Skeletal muscle tissue (tissue), 4 donors: ENCODE results near the gene MAD1L1. TPM values are rescaled to one million over a fixed set of nuclear protein-coding genes. Genes with fewer than 3 reads are reported as not detected.

Source experiments
- H3K27ac ChIP-seq: one replicate; pipeline ENCODE4 v1.7.0; 2013; ENCODE audit warnings: mild to moderate bottlenecking, low read depth, low read length, inconsistent platforms
- H3K27me3 ChIP-seq, 3 donors: one replicate each; pipeline ENCODE4 v1.7.0; 2013; ENCODE audit warnings: low read length in 3 of 3; ENCODE audit not compliant: control insufficient read depth in 3 of 3, insufficient read depth in 3 of 3
- H3K36me3 ChIP-seq, 3 donors: one replicate each; pipeline ENCODE4 v1.7.0; 2013; ENCODE audit warnings: low read length in 3 of 3; ENCODE audit not compliant: control insufficient read depth in 3 of 3, insufficient read depth in 3 of 3
- H3K4me1 ChIP-seq, 3 donors: one replicate each; pipeline ENCODE4 v1.7.0; 2013; ENCODE audit warnings: low read length in 3 of 3, mild to moderate bottlenecking in 3 of 3; ENCODE audit not compliant: control insufficient read depth in 3 of 3, insufficient read depth in 3 of 3
- H3K4me3 ChIP-seq, 3 donors: one replicate each; pipeline ENCODE4 v1.7.0; 2013; ENCODE audit warnings: low read length in 3 of 3
- H3K9ac ChIP-seq, 3 donors: one replicate each; pipeline ENCODE4 v1.7.0; 2013; ENCODE audit warnings: low read length in 3 of 3, mild to moderate bottlenecking in 3 of 3, moderate library complexity in 2 of 3, low read depth in 1 of 3
- H3K9me3 ChIP-seq, 3 donors: one replicate each; pipeline ENCODE4 v1.7.0; 2013; ENCODE audit warnings: low read length in 3 of 3; ENCODE audit not compliant: control insufficient read depth in 3 of 3
- total RNA-seq: library from RNA; depleted of rRNA; stranded (reverse); fragments of >200 nt; gene quantifications from one replicate; pipeline ENCODE4 v1.2.3, GENCODE V29; 2014
- donor health status: Osteomylitis.

MAD1L1 gene
- total RNA-seq, 1 donor from 2014 or later, result 42.3 TPM

- Histone ChIP-seq H3K36me3 (no peaks in the 10 kb centered on the region), H3K4me3 (no peak overlapping the region), H3K4me1 (peaks cover 5 to 13% (median 8%) of the 10 kb centered on the region in 3 donors), H3K27ac (no peak overlapping the region), H3K27me3 (no peaks in the 10 kb centered on the region), H3K9me3 (no peaks in the 10 kb centered on the region), H3K9ac (no peak overlapping the region)
Observed at GRCh38 chr7:1940863-1941262, 291.9 kb downstream of the MAD1L1 start.

- H3K36me3 ChIP-seq, result no peaks in the 10 kb centered on the region
- no peak overlapping the region for H3K27ac ChIP-seq
- no peaks in the 10 kb centered on the region for H3K9me3 ChIP-seq
- H3K4me1 ChIP-seq, result peaks cover 5 to 13% (median 8%) of the 10 kb centered on the region in 3 donors
- no peak overlapping the region for H3K9ac ChIP-seq
- H3K27me3 ChIP-seq, result no peaks in the 10 kb centered on the region
- H3K4me3 ChIP-seq, result no peak overlapping the region
Observed at GRCh38 chr7:1940402-1940786, 292.4 kb downstream of the MAD1L1 start.

- H3K9me3 ChIP-seq, result no peaks in the 10 kb centered on the region
- no peak overlapping the region for H3K4me3 ChIP-seq
- H3K27ac ChIP-seq, result no peak overlapping the region
- peaks cover 5 to 13% (median 8%) of the 10 kb centered on the region in 3 donors for H3K4me1 ChIP-seq
- H3K9ac ChIP-seq, result no peak overlapping the region
- H3K27me3 ChIP-seq, result no peaks in the 10 kb centered on the region
- no peaks in the 10 kb centered on the region for H3K36me3 ChIP-seq
Observed at GRCh38 chr7:1939434-1940401, 293.0 kb downstream of the MAD1L1 start.

DNA sequence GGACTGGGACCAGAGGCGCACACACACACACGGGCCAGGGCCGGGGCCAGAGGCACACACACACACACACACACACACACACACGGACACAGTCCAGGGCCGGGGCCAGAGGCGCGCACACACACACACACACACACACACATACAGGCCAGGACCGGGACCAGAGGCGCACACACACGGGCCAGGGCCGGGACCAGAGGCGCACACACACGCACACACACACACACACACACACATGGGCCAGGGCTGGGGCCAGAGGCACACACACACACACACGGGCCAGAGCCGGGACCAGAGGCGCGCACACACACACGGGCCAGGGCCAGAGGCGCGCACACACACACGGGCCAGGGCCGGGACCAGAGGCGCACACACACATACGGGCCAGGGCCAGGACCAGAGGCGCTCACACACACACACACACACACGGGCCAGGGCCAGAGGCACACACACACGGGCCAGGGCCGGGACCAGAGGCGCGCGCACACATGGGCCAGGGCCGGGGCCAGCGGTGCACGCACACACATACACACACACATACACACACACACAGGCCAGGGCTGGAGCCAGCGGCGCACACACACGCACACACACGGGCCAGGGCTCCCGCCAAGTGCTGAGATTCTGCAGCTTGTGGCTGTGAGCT lies 293.8 kb downstream of the MAD1L1 start:
- Histone ChIP-seq H3K9ac (no peak overlapping the region), H3K27me3 (no peaks in the 10 kb centered on the region), H3K4me3 (no peak overlapping the region), H3K9me3 (no peaks in the 10 kb centered on the region), H3K4me1 (peaks cover 5 to 13% (median 8%) of the 10 kb centered on the region in 3 donors), H3K36me3 (no peaks in the 10 kb centered on the region), H3K27ac (no peak overlapping the region)

GRCh38 chr7:1937252-1937605 lies 295.5 kb downstream of the MAD1L1 start:
- H3K36me3 ChIP-seq, result no peaks in the 10 kb centered on the region
- peaks cover 5 to 9% (median 8%) of the 10 kb centered on the region in 3 donors for H3K4me1 ChIP-seq
- no peaks in the 10 kb centered on the region for H3K9me3 ChIP-seq
- no peaks in the 10 kb centered on the region for H3K27me3 ChIP-seq
- H3K9ac ChIP-seq, result no peak overlapping the region
- no peak overlapping the region for H3K27ac ChIP-seq
- no peak overlapping the region for H3K4me3 ChIP-seq

- Histone ChIP-seq H3K4me1 (peaks cover 5 to 9% (median 8%) of the 10 kb centered on the region in 3 donors), H3K27me3 (no peaks in the 10 kb centered on the region), H3K9ac (no peak overlapping the region), H3K9me3 (no peaks in the 10 kb centered on the region), H3K4me3 (no peak overlapping the region), H3K27ac (no peak overlapping the region), H3K36me3 (no peaks in the 10 kb centered on the region)
Observed at GRCh38 chr7:1936531-1937251, 296.1 kb downstream of the MAD1L1 start.

DNA sequence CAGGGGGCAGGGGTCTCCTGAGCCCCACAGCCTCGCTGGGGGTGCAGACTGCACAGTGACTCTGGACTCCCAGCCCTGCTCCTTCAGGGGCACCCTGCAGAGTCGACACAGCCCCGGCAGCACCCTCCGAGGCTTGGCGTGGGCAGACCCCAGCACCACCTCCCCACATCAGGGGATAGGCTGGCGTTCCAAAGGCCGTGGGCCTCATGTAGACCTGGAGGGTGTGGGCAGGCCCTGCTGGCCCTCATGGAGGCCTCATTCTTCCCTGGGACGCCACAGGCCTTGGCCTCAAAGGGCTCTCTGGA lies 296.8 kb downstream of the MAD1L1 start:
- Histone ChIP-seq H3K9ac (no peak overlapping the region), H3K4me3 (no peak overlapping the region), H3K27ac (no peak overlapping the region), H3K27me3 (no peaks in the 10 kb centered on the region), H3K36me3 (peaks cover 0 to 2% (median 0%) of the 10 kb centered on the region in 3 donors), H3K4me1 (peaks cover 5 to 9% (median 8%) of the 10 kb centered on the region in 3 donors), H3K9me3 (no peaks in the 10 kb centered on the region)

GRCh38 chr7:1935176-1936005 lies 297.4 kb downstream of the MAD1L1 start:
- no peak overlapping the region for H3K27ac ChIP-seq
- H3K9ac ChIP-seq, result no peak overlapping the region
- H3K4me1 ChIP-seq, result peaks cover 5 to 9% (median 8%) of the 10 kb centered on the region in 3 donors
- H3K27me3 ChIP-seq, result no peaks in the 10 kb centered on the region
- H3K9me3 ChIP-seq, result no peaks in the 10 kb centered on the region
- peaks cover 0 to 2% (median 0%) of the 10 kb centered on the region in 3 donors for H3K36me3 ChIP-seq
- no peak overlapping the region for H3K4me3 ChIP-seq

- Histone ChIP-seq H3K27ac (no peak overlapping the region), H3K36me3 (peaks cover 0 to 2% (median 0%) of the 10 kb centered on the region in 3 donors), H3K27me3 (no peaks in the 10 kb centered on the region), H3K9ac (no peak overlapping the region), H3K9me3 (no peaks in the 10 kb centered on the region), H3K4me3 (no peak overlapping the region), H3K4me1 (peaks cover 3 to 9% (median 5%) of the 10 kb centered on the region in 3 donors)
Observed at GRCh38 chr7:1934756-1935155, 298.0 kb downstream of the MAD1L1 start.
